GM12874 (cell line): ENCODE data around the gene HAND2.

Experiments
- CTCF ChIP-seq: IDR thresholded peaks from 2 replicates; pipeline ENCODE4 v1.5.1; 2011; ENCODE audit warnings: low read depth, mild to moderate bottlenecking, control low read depth, low read length, moderate library complexity; ENCODE audit not compliant: insufficient read depth

Gene HAND2

GRCh38 chr4:173502282-173502681 lies 27.7 kb downstream of the HAND2 start:
- TF ChIP-seq CTCF: no peak

- no peak for TF ChIP-seq CTCF
Observed at GRCh38 chr4:173501592-173502150, 28.4 kb downstream of the HAND2 start.

- TF ChIP-seq CTCF: no peak
Observed at GRCh38 chr4:173500841-173501591, 29.0 kb downstream of the HAND2 start.

- no peak for TF ChIP-seq CTCF
Observed at GRCh38 chr4:173499658-173500535, 30.1 kb downstream of the HAND2 start.

- TF ChIP-seq CTCF: no peak
Observed at GRCh38 chr4:173498771-173499170, 31.3 kb downstream of the HAND2 start.

- no peak for TF ChIP-seq CTCF
Observed at GRCh38 chr4:173498023-173498422, 32.0 kb downstream of the HAND2 start.
